GM21576 (cell line): ENCODE data around the gene PRKN.
"Not testable (repeated sequence)": the region's sequence is repeated elsewhere in the genome, so short reads cannot be mapped to it uniquely, and the experiment has no call there.

Source experiments
- ATAC-seq: cut with Tn5 transposase; IDR thresholded peaks from one replicate; pipeline ENCODE4 v1.9.1; 2021; ENCODE audit warnings: mild to moderate bottlenecking, moderate library complexity; ENCODE audit not compliant: unreplicated experiment

Gene PRKN

GRCh38 chr6:161354276-161354840, 1373.2 kb downstream of the PRKN start:
- no peak for ATAC-seq

- ATAC-seq, result no peak
Measured at GRCh38 chr6:161353208-161353613, 1374.4 kb downstream of the PRKN start.

GRCh38 chr6:161351858-161352257, 1375.7 kb downstream of the PRKN start:
- no peak for ATAC-seq

GRCh38 chr6:161349886-161350285, 1377.7 kb downstream of the PRKN start:
- ATAC-seq, result no peak

GRCh38 chr6:161348628-161348994, 1379.0 kb downstream of the PRKN start:
- ATAC-seq, result no peak

GRCh38 chr6:161347988-161348627, 1379.5 kb downstream of the PRKN start:
- no peak for ATAC-seq

- ATAC-seq, result no peak
Measured at GRCh38 chr6:161347125-161347524, 1380.4 kb downstream of the PRKN start.

GRCh38 chr6:161346717-161347116, 1380.8 kb downstream of the PRKN start:
- ATAC-seq, result no peak

GRCh38 chr6:161344626-161345025, 1382.9 kb downstream of the PRKN start:
- ATAC-seq, result no peak

GRCh38 chr6:161342039-161342438, 1385.5 kb downstream of the PRKN start:
- no peak for ATAC-seq

GRCh38 chr6:161341638-161342037, 1385.9 kb downstream of the PRKN start:
- ATAC-seq, result no peak

- no peak for ATAC-seq
Measured at GRCh38 chr6:161338015-161338414, 1389.6 kb downstream of the PRKN start.

- ATAC-seq, result no peak
Measured at GRCh38 chr6:161336479-161336878, 1391.1 kb downstream of the PRKN start.

- ATAC-seq, result no peak
Measured at GRCh38 chr6:161333410-161333809, 1394.2 kb downstream of the PRKN start.

GRCh38 chr6:161331402-161332081, 1396.0 kb downstream of the PRKN start:
- not testable (repeated sequence) for ATAC-seq

- ATAC-seq, result no peak
Measured at GRCh38 chr6:161327360-161327953, 1400.1 kb downstream of the PRKN start.

- no peak for ATAC-seq
Measured at GRCh38 chr6:161319231-161319630, 1408.3 kb downstream of the PRKN start.

GRCh38 chr6:161318456-161318855, 1409.1 kb downstream of the PRKN start:
- no peak for ATAC-seq

- ATAC-seq, result no peak
Measured at GRCh38 chr6:161316531-161316930, 1411.0 kb downstream of the PRKN start.

- not testable (repeated sequence) for ATAC-seq
Measured at GRCh38 chr6:161315246-161315917, 1412.2 kb downstream of the PRKN start.

- ATAC-seq, result not testable (repeated sequence)
Measured at GRCh38 chr6:161314541-161315245, 1412.9 kb downstream of the PRKN start.
